GM12878 (cell line): ENCODE measurements around the gene AFF1. TPM values are rescaled to one million over a fixed set of nuclear protein-coding genes. Genes with fewer than 3 reads are reported as not detected.

Source experiments
- ATAC-seq: fragments of 200-7000 bp; cut with Tn5 transposase; 3 replicates; pipeline ENCODE4 v1.9.1; 2020; ENCODE audit warnings: mild to moderate bottlenecking, moderate library complexity
- BruUV-seq: library from RNA; stranded (reverse); fragments of 400-500 nt; replicated peaks from 2 replicates; lab custom pipeline; 2021; lab: Mats Ljungman, UMichigan
- CTCF ChIA-PET: fragments of 300-600 bp; sonication (Branson Sonifier 250); formaldehyde crosslinking; extraction: SDS; loops from one replicate; lab custom pipeline; 2021; ENCODE audit warnings: inconsistent platforms; lab: Yijun Ruan, JAX
- POLR2A ChIA-PET: fragments of 350-600 bp; formaldehyde crosslinking; extraction: SDS; loops from one replicate; lab custom pipeline; 2021; ENCODE audit warnings: inconsistent platforms; lab: Charles Lee
- RAD21 ChIA-PET: fragments of 300-600 bp; sonication (Branson Sonifier 250); formaldehyde crosslinking; loops from one replicate; lab custom pipeline; 2023; ENCODE audit warnings: antibody characterized with exemption; ENCODE audit not compliant: unreplicated experiment; lab: Charles Lee
- SMC1A ChIA-PET: fragments of 300-600 bp; sonication (Branson Sonifier 250); formaldehyde crosslinking; loops from one replicate; lab custom pipeline; 2023; ENCODE audit not compliant: unreplicated experiment, uncharacterized antibody; lab: Charles Lee
- DNase-seq: peaks from one replicate; pipeline ENCODE4 v3.0.0-alpha.2; 2011; ENCODE audit warnings: low read depth, low spot score
- FAIRE-seq: peaks from 3 replicates; lab custom pipeline; 2011; peaks lifted over from hg19 to GRCh38; lab: Jason Lieb, UNC
- H2AFZ ChIP-seq: 2 replicates; pipeline ENCODE4 v1.6.0; 2011; ENCODE audit warnings: low read depth, low read length, control low read depth; ENCODE audit not compliant: control insufficient read depth
- H3K27ac ChIP-seq: 2 replicates; pipeline ENCODE4 v1.5.1; 2011; ENCODE audit warnings: control low read depth; ENCODE audit not compliant: control insufficient read depth, insufficient read depth
- H3K27me3 ChIP-seq, 2 experiments: replicated peaks in 1 of 2; 2 replicates each; pipeline versions ENCODE4 v1.6.0 to v1.6.1; 2011; ENCODE audit warnings: low read length in 1 of 2; ENCODE audit not compliant: control insufficient read depth in 2 of 2, insufficient read depth in 2 of 2
- H3K36me3 ChIP-seq, 2 experiments: 2 replicates each; pipeline ENCODE4 v1.5.1; 2011; ENCODE audit warnings: low read length in 1 of 2; ENCODE audit not compliant: control insufficient read depth in 2 of 2, insufficient read depth in 2 of 2
- H3K4me1 ChIP-seq: 2 replicates; pipeline ENCODE4 v1.6.1; 2011; ENCODE audit warnings: mild to moderate bottlenecking, low read length, moderate library complexity, mixed read lengths; ENCODE audit not compliant: control insufficient read depth, insufficient read depth
- H3K4me2 ChIP-seq: 2 replicates; pipeline ENCODE4 v1.6.0; 2011; ENCODE audit warnings: control low read depth; ENCODE audit not compliant: control insufficient read depth, insufficient read depth
- H3K4me3 ChIP-seq: fragments of 200-600 bp; sonication (generic); 2 replicates; pipeline ENCODE4 v1.5.1; 2016
- H3K79me2 ChIP-seq: 2 replicates; pipeline ENCODE4 v1.6.0; 2011; ENCODE audit warnings: low read length; ENCODE audit not compliant: control insufficient read depth, insufficient read depth
- H3K9ac ChIP-seq: 2 replicates; pipeline ENCODE4 v1.8.0; 2011; ENCODE audit warnings: low read length, control low read depth, mixed read lengths; ENCODE audit not compliant: control insufficient read depth, insufficient read depth
- H3K9me3 ChIP-seq: replicated peaks from 3 replicates; pipeline ENCODE4 v1.5.1; 2011; ENCODE audit warnings: mild to moderate bottlenecking, low read length; ENCODE audit not compliant: control insufficient read depth, insufficient read depth
- H4K20me1 ChIP-seq: 2 replicates; pipeline ENCODE4 v1.6.0; 2011; ENCODE audit not compliant: control insufficient read depth, insufficient read depth
- ASH2L ChIP-seq: fragments of 300-600, 200-600 bp; sonication (generic); IDR thresholded peaks from 2 replicates; pipeline ENCODE4 v1.6.1; 2017; ENCODE audit warnings: low read depth, mild to moderate bottlenecking, borderline replicate concordance
- ATF2 ChIP-seq: IDR thresholded peaks from 2 replicates; pipeline ENCODE4 v1.6.1; 2012; ENCODE audit warnings: low read length, inconsistent platforms
- ATF7 ChIP-seq: fragments of 450-650 bp; IDR thresholded peaks from 2 replicates; pipeline ENCODE4 v1.6.1; 2016; ENCODE audit warnings: low read depth, mild to moderate bottlenecking
- BCL3 ChIP-seq: IDR thresholded peaks from 2 replicates; pipeline ENCODE4 v1.6.1; 2011; ENCODE audit warnings: borderline replicate concordance, low read depth, mild to moderate bottlenecking, moderate library complexity, low read length; ENCODE audit not compliant: insufficient read depth, poor library complexity, severe bottlenecking
- CHD2 ChIP-seq: IDR thresholded peaks from 2 replicates; pipeline ENCODE4 v1.6.1; 2011; ENCODE audit warnings: low read depth, low read length, improper control_type of control experiment, borderline replicate concordance
- CHD4 ChIP-seq: fragments of 200-600 bp; sonication (generic); IDR thresholded peaks from 2 replicates; pipeline ENCODE4 v1.6.1; 2016; ENCODE audit warnings: mild to moderate bottlenecking
- CTCF ChIP-seq, 3 experiments: IDR thresholded peaks in 2 of 3; conservative IDR thresholded peaks in 1 of 3; 2 replicates each; pipeline ENCODE4 v1.5.1; 2011; ENCODE audit warnings: low read depth in 3 of 3, low read length in 3 of 3, mild to moderate bottlenecking in 3 of 3, control low read depth in 2 of 3, moderate library complexity in 2 of 3, inconsistent platforms in 1 of 3, mixed read lengths in 1 of 3; ENCODE audit not compliant: control insufficient read depth in 2 of 3, insufficient read depth in 1 of 3; ENCODE audit errors: extremely low read depth in 1 of 3
- ETV6 ChIP-seq, 2 experiments: fragments of 450-650 bp in 1 of 2; IDR thresholded peaks in 1 of 2; conservative IDR thresholded peaks in 1 of 2; 2 replicates each; pipeline ENCODE4 v1.6.1; 2014; ENCODE audit warnings: antibody characterized with exemption in 1 of 2, borderline replicate concordance in 1 of 2, low read depth in 1 of 2, mild to moderate bottlenecking in 1 of 2, moderate library complexity in 1 of 2
- NKRF ChIP-seq: fragments of 450-650 bp; conservative IDR thresholded peaks from 2 replicates; pipeline ENCODE4 v1.6.1; 2017; ENCODE audit warnings: mild to moderate bottlenecking, moderate library complexity
- STAT1 ChIP-seq: fragments of 450-650 bp; conservative IDR thresholded peaks from 2 replicates; pipeline ENCODE4 v1.6.1; 2014; ENCODE audit warnings: antibody characterized with exemption, mild to moderate bottlenecking
- SUPT20H ChIP-seq: IDR thresholded peaks from 2 replicates; pipeline ENCODE4 v1.6.1; 2011; ENCODE audit warnings: low read depth, mild to moderate bottlenecking, low read length, moderate library complexity, borderline replicate concordance; ENCODE audit not compliant: control insufficient read depth
- TCF7 ChIP-seq: IDR thresholded peaks from 2 replicates; pipeline ENCODE4 v1.6.1; 2014; ENCODE audit warnings: antibody characterized with exemption, borderline replicate concordance
- ZNF24 ChIP-seq: fragments of 450-650 bp; IDR thresholded peaks from 2 replicates; pipeline ENCODE4 v1.6.1; 2017; ENCODE audit warnings: antibody characterized with exemption, mild to moderate bottlenecking
- ZNF274 ChIP-seq: IDR thresholded peaks from one replicate; pipeline ENCODE4 v1.8.0; 2011; ENCODE audit not compliant: insufficient read length, insufficient read depth
- WGBS: methylation state at CpG from one replicate; pipeline ENCODE4 v1.1.6; 2016; ENCODE audit warnings: low lambda C conversion rate; ENCODE audit not compliant: insufficient replicate concordance, insufficient coverage; ENCODE audit errors: missing lambda C conversion rate; 5-methylcytosine and 5-hydroxymethylcytosine counted together
- in situ Hi-C: fragments of 300-500 bp; cut with MboI; formaldehyde crosslinking; loops from 9 replicates; pipeline ENCODE4 v1.14.3; 2018; ENCODE audit warnings: mixed read lengths
- intact Hi-C: fragments of 100-400 bp; cut with micrococcal nuclease; formaldehyde crosslinking; loops from one replicate; pipeline ENCODE4 v1.14.2; 2022; ENCODE audit not compliant: unreplicated experiment
- polyA plus RNA-seq, 11 experiments: library from polyadenylated mRNA; depleted of rRNA in 4 of 11; unstranded in 6 of 11; stranded (reverse) in 5 of 11; fragments of >200 nt; fragmentation: Nextera tagmentation in 4 of 11; fragmentation: Illumina TruSeq in 1 of 11; extraction: Ambion mirVana in 4 of 11; extraction: Trizol in 1 of 11; gene quantifications; 1 replicate in 1 of 11; 2 replicates in 10 of 11; pipeline versions ENCODE4 v1.2.1 to v1.2.3, GENCODE V29; 2011 to 2016; ENCODE audit warnings: inconsistent platforms in 2 of 11, missing spikeins in 2 of 11, low read depth in 1 of 11
- total RNA-seq, 4 experiments: library from RNA; depleted of rRNA in 3 of 4; stranded (reverse); fragments of >200 nt in 3 of 4; fragmentation: Illumina TruSeq in 1 of 4; extraction: Trizol in 1 of 4; gene quantifications; 2 replicates each; pipeline versions ENCODE4 v1.2.1 to v1.2.3, GENCODE V29; 2013 to 2021

Gene AFF1
- total and polyA plus RNA-seq, 10 of the 15 experiments (the other 5 are each of a cell fraction or from before 2014, with no cell fraction given) = 3.5 to 56.1 (median 21.5) TPM

GRCh38 chr4:87077914-87078585 is 143.2 kb downstream of the AFF1 start:
- 99% methylated on average over 4 of the region's 4 CpGs for WGBS
- in situ Hi-C loops (no loop called here), intact Hi-C loops (no loop called here)
- H3K27ac ChIP-seq = no peak overlapping the region
- H3K4me1 ChIP-seq = peaks cover 12% of the 10 kb centered on the region; the same call in 1 of the 2 replicates
- H3K27me3 ChIP-seq = no peaks in the 10 kb centered on the region
- ATAC-seq (no peak), DNase-seq (no peak), FAIRE-seq (no peak)
- ChIA-PET CTCF (interaction anchor here (1.5 kb wide), 1 partner anchor 35 kb away, joined by 4 read pairs; no protein-coding TSS in a partner anchor), SMC1A (interaction anchor here (1.5 to 4.7 kb wide), 5 partner anchors 10 to 155 kb away, joined by 3 to 39 read pairs (median 7); no protein-coding TSS in a partner anchor), RAD21 (no interaction called here), POLR2A (interaction anchor here (1.0 to 1.5 kb wide), 2 partner anchors 13 to 139 kb away, joined by 3 to 6 read pairs; no protein-coding TSS in a partner anchor)
- H3K9me3 ChIP-seq = peaks cover 2% of the 10 kb centered on the region; the same call in 2 of the 3 replicates
- H3K36me3 ChIP-seq = peaks cover 0 to 3% of the 10 kb centered on the region in 2 experiments; a peak in 1 of 4 replicates
- H3K4me3 ChIP-seq = no peak overlapping the region
- no peak overlapping the region for H2AFZ ChIP-seq
- H3K9ac ChIP-seq = no peak overlapping the region
- no peaks in the 10 kb centered on the region; the same call in 1 of the 2 replicates for H4K20me1 ChIP-seq
- H3K79me2 ChIP-seq = peaks cover 83% of the 10 kb centered on the region
- BruUV-seq = no TSS peak
- H3K4me2 ChIP-seq = no peak overlapping the region
- no peak for TF ChIP-seq NKRF
- TF ChIP-seq BCL3 = no peak
- no peak for TF ChIP-seq SUPT20H
- no peak for TF ChIP-seq TCF7
- TF ChIP-seq ZNF274 = no peak
- no peak for TF ChIP-seq ZNF24
- no peak for TF ChIP-seq ETV6 (conservative IDR thresholded peaks at IDR 0.05 in 1 of 2, IDR thresholded peaks at IDR 0.05 in 1 of 2; ENCODE audit: borderline replicate concordance in 1 of 2, low read depth in 1 of 2)
- no peak for TF ChIP-seq ASH2L
- no peak for TF ChIP-seq STAT1
- no peak for TF ChIP-seq CHD2
- no peak for TF ChIP-seq CTCF (IDR thresholded peaks at IDR 0.05 in 2 of 3, conservative IDR thresholded peaks at IDR 0.05 in 1 of 3; ENCODE audit: control insufficient read depth in 2 of 3, extremely low read depth in 1 of 3, insufficient read depth in 1 of 3, low read depth in 3 of 3, low read length in 3 of 3)
- TF ChIP-seq CHD4 = no peak
- no peak for TF ChIP-seq ATF7
- no peak for TF ChIP-seq ATF2
